ENCODE measurements around the gene MAML3. TPM values are rescaled to one million over a fixed set of nuclear protein-coding genes. Genes with fewer than 3 reads are reported as not detected.

Gene MAML3
- polyA plus RNA-seq, 1 donor = 3.9 TPM

- DNase-seq (ENCODE audit: low read depth) = no peak
Observed at GRCh38 chr4:140156529-140157171, 2.7 kb upstream of the MAML3 start.

- DNase-seq (ENCODE audit: low read depth) = no peak
Observed at GRCh38 chr4:140154572-140154891, 548 bp upstream of the MAML3 start.

GRCh38 chr4:140153419-140153717 is 616 bp downstream of the MAML3 start:
- DNase-seq (ENCODE audit: low read depth) = no peak

- DNase-seq (ENCODE audit: low read depth) = no peak
Observed at GRCh38 chr4:140152751-140153418, 1.1 kb downstream of the MAML3 start.

GRCh38 chr4:140152013-140152703 is 1.8 kb downstream of the MAML3 start:
- DNase-seq (ENCODE audit: low read depth) = no peak

- no peak for DNase-seq (ENCODE audit: low read depth)
Observed at GRCh38 chr4:140151699-140152012, 2.3 kb downstream of the MAML3 start.

GRCh38 chr4:140150886-140151698 is 2.9 kb downstream of the MAML3 start:
- DNase-seq (ENCODE audit: low read depth) = peak; percentile 75

GRCh38 chr4:140150636-140150885 is 3.4 kb downstream of the MAML3 start:
- DNase-seq (ENCODE audit: low read depth) = no peak

- no peak for DNase-seq (ENCODE audit: low read depth)
Observed at GRCh38 chr4:140149846-140150635, 3.9 kb downstream of the MAML3 start.

GRCh38 chr4:140144050-140144449 is 9.9 kb downstream of the MAML3 start:
- DNase-seq (ENCODE audit: low read depth) = no peak

GRCh38 chr4:140141210-140141835 is 12.7 kb downstream of the MAML3 start:
- no peak for DNase-seq (ENCODE audit: low read depth)

GRCh38 chr4:140140566-140140965 is 13.4 kb downstream of the MAML3 start:
- no peak for DNase-seq (ENCODE audit: low read depth)

- DNase-seq (ENCODE audit: low read depth) = no peak
Observed at GRCh38 chr4:140138428-140138827, 15.6 kb downstream of the MAML3 start.

- DNase-seq (ENCODE audit: low read depth) = no peak
Observed at GRCh38 chr4:140137671-140138070, 16.3 kb downstream of the MAML3 start.

- no peak for DNase-seq (ENCODE audit: low read depth)
Observed at GRCh38 chr4:140136509-140136908, 17.5 kb downstream of the MAML3 start.

GRCh38 chr4:140135529-140136088 is 18.4 kb downstream of the MAML3 start:
- DNase-seq (ENCODE audit: low read depth) = no peak

GRCh38 chr4:140134746-140135425 is 19.1 kb downstream of the MAML3 start:
- DNase-seq (ENCODE audit: low read depth) = no peak

GRCh38 chr4:140133576-140133975 is 20.4 kb downstream of the MAML3 start:
- DNase-seq (ENCODE audit: low read depth) = no peak

GRCh38 chr4:140131675-140132229 is 22.2 kb downstream of the MAML3 start:
- no peak for DNase-seq (ENCODE audit: low read depth)

- DNase-seq (ENCODE audit: low read depth) = no peak
Observed at GRCh38 chr4:140130677-140131076, 23.3 kb downstream of the MAML3 start.
